Thymus (tissue), 11 donors: ENCODE results near the gene GATC. TPM values are rescaled to one million over a fixed set of nuclear protein-coding genes. Genes with fewer than 3 reads are reported as not detected.

Source experiments
- DNase-seq, 9 donors: peaks; one replicate each; pipeline ENCODE4 v3.0.0-alpha.2; 2013; ENCODE audit warnings: low spot score in 9 of 9, low read depth in 6 of 9, missing footprints in 1 of 9
- H3K27ac ChIP-seq, 2 donors: one replicate each; pipeline ENCODE4 v1.5.1; 2013; ENCODE audit warnings: control low read depth in 1 of 2, low read depth in 1 of 2, low read length in 1 of 2, mild to moderate bottlenecking in 1 of 2, moderate library complexity in 1 of 2
- H3K27me3 ChIP-seq, 2 donors: one replicate each; pipeline ENCODE4 v1.5.1; 2013; ENCODE audit warnings: low read length in 1 of 2; ENCODE audit not compliant: control insufficient read depth in 2 of 2, insufficient read depth in 1 of 2
- H3K36me3 ChIP-seq, 2 donors: one replicate each; pipeline ENCODE4 v1.5.1; 2013; ENCODE audit warnings: low read length in 1 of 2, mild to moderate bottlenecking in 1 of 2, moderate library complexity in 1 of 2; ENCODE audit not compliant: control insufficient read depth in 2 of 2, insufficient read depth in 2 of 2
- H3K4me1 ChIP-seq, 2 donors: one replicate each; pipeline ENCODE4 v1.5.1; 2013; ENCODE audit warnings: low read length in 2 of 2; ENCODE audit not compliant: control insufficient read depth in 2 of 2, insufficient read depth in 2 of 2
- H3K4me3 ChIP-seq, 2 donors: one replicate each; pipeline ENCODE4 v1.5.1; 2013; ENCODE audit warnings: low read length in 2 of 2, control low read depth in 1 of 2, mild to moderate bottlenecking in 1 of 2
- H3K9me3 ChIP-seq, 2 donors: one replicate each; pipeline ENCODE4 v1.5.1; 2013; ENCODE audit warnings: low read length in 1 of 2, mild to moderate bottlenecking in 1 of 2; ENCODE audit not compliant: control insufficient read depth in 2 of 2, insufficient read depth in 1 of 2
- WGBS: extraction: QIAGEN DNeasy Blood & Tissue Kit; methylation state at CpG from one replicate; pipeline ENCODE4 v1.1.7; 2013; 5-methylcytosine and 5-hydroxymethylcytosine counted together
- polyA plus RNA-seq: library from polyadenylated mRNA; stranded (reverse); fragments of 200-250 nt; gene quantifications from one replicate; pipeline ENCODE4 v1.2.3, GENCODE V29; 2013
- total RNA-seq: library from RNA; stranded (reverse); fragments of 120-200 nt; gene quantifications from one replicate; pipeline ENCODE4 v1.2.4, GENCODE V29; 2013
- donor health status: healthy.

GATC gene
- total and polyA plus RNA-seq, 2 donors: 14.4 to 22.8 TPM

- H3K4me3 ChIP-seq: no peak overlapping the region
- no peak overlapping the region for H3K27ac ChIP-seq
- peaks cover 0 to 22% of the 10 kb centered on the region in 2 donors for H3K27me3 ChIP-seq
- H3K9me3 ChIP-seq: peaks cover 0 to 10% of the 10 kb centered on the region in 2 donors
- over 99% methylated on average over 3 of the region's 3 CpGs for WGBS
- H3K4me1 ChIP-seq: no peaks in the 10 kb centered on the region
- H3K36me3 ChIP-seq: no peaks in the 10 kb centered on the region
- DNase-seq: no peak
Observed at GRCh38 chr12:120406553-120406952, 39.7 kb upstream of the GATC start.

GRCh38 chr12:120408771-120409170 lies 37.5 kb upstream of the GATC start:
- DNase-seq: no peak
- Histone ChIP-seq H3K4me1 (no peaks in the 10 kb centered on the region), H3K4me3 (no peak overlapping the region), H3K27ac (no peak overlapping the region), H3K36me3 (no peaks in the 10 kb centered on the region), H3K27me3 (peaks cover 0 to 6% of the 10 kb centered on the region in 2 donors), H3K9me3 (peaks cover 0 to 6% of the 10 kb centered on the region in 2 donors)
- WGBS: 97% methylated on average over 11 of the region's 11 CpGs

GRCh38 chr12:120412421-120412820 lies 33.8 kb upstream of the GATC start:
- no peak overlapping the region for H3K27ac ChIP-seq
- H3K4me1 ChIP-seq: no peaks in the 10 kb centered on the region
- DNase-seq: no peak
- H3K36me3 ChIP-seq: no peaks in the 10 kb centered on the region
- peaks cover 0 to 3% of the 10 kb centered on the region in 2 donors for H3K27me3 ChIP-seq
- no peaks in the 10 kb centered on the region for H3K9me3 ChIP-seq
- 93% methylated on average over 7 of the region's 7 CpGs for WGBS
- H3K4me3 ChIP-seq: no peak overlapping the region

- no peaks in the 10 kb centered on the region for H3K36me3 ChIP-seq
- no peak for DNase-seq
- H3K27me3 ChIP-seq: peaks cover 0 to 3% of the 10 kb centered on the region in 2 donors
- H3K27ac ChIP-seq: no peak overlapping the region
- H3K4me3 ChIP-seq: no peak overlapping the region
- H3K4me1 ChIP-seq: no peaks in the 10 kb centered on the region
- 89% methylated on average over 13 of the region's 13 CpGs for WGBS
- no peaks in the 10 kb centered on the region for H3K9me3 ChIP-seq
Observed at GRCh38 chr12:120413901-120414695, 32.1 kb upstream of the GATC start.

GRCh38 chr12:120416490-120417216 lies 29.6 kb upstream of the GATC start:
- WGBS: 92% methylated on average over 7 of the region's 7 CpGs
- no peak for DNase-seq
- Histone ChIP-seq H3K9me3 (no peaks in the 10 kb centered on the region), H3K27me3 (peaks cover 0 to 3% of the 10 kb centered on the region in 2 donors), H3K36me3 (no peaks in the 10 kb centered on the region), H3K4me1 (no peaks in the 10 kb centered on the region), H3K27ac (no peak overlapping the region), H3K4me3 (no peak overlapping the region)

GRCh38 chr12:120417917-120418580 lies 28.2 kb upstream of the GATC start:
- no peak overlapping the region for H3K27ac ChIP-seq
- 95% methylated on average over 4 of the region's 4 CpGs for WGBS
- H3K9me3 ChIP-seq: no peaks in the 10 kb centered on the region
- no peak for DNase-seq
- H3K27me3 ChIP-seq: peaks cover 0 to 3% of the 10 kb centered on the region in 2 donors
- no peaks in the 10 kb centered on the region for H3K36me3 ChIP-seq
- H3K4me3 ChIP-seq: no peak overlapping the region
- no peaks in the 10 kb centered on the region for H3K4me1 ChIP-seq

- no peak for DNase-seq
- no peaks in the 10 kb centered on the region for H3K9me3 ChIP-seq
- no peaks in the 10 kb centered on the region for H3K4me1 ChIP-seq
- no peak overlapping the region for H3K27ac ChIP-seq
- 94% methylated on average over 4 of the region's 4 CpGs for WGBS
- no peak overlapping the region for H3K4me3 ChIP-seq
- no peaks in the 10 kb centered on the region for H3K36me3 ChIP-seq
- H3K27me3 ChIP-seq: no peaks in the 10 kb centered on the region
Observed at GRCh38 chr12:120421701-120422100, 24.5 kb upstream of the GATC start.

- no peaks in the 10 kb centered on the region for H3K36me3 ChIP-seq
- WGBS: 65% methylated on average over 7 of the region's 7 CpGs
- no peak for DNase-seq
Observed at GRCh38 chr12:120422892-120423456, 23.3 kb upstream of the GATC start.

More at GRCh38 chr12:120422892-120423456, 23.3 kb upstream of the GATC start:
- no peak overlapping the region for H3K4me3 ChIP-seq
- H3K27me3 ChIP-seq: peaks cover 0 to 2% of the 10 kb centered on the region in 2 donors
- no peak overlapping the region for H3K27ac ChIP-seq
- H3K9me3 ChIP-seq: no peaks in the 10 kb centered on the region
- no peaks in the 10 kb centered on the region for H3K4me1 ChIP-seq
